Measurements from ENCODE around the gene PTPN5. TPM values are rescaled to one million over a fixed set of nuclear protein-coding genes. Genes with fewer than 3 reads are reported as not detected.

Gene PTPN5
- total RNA-seq, 1 experiment from 2014 or later = not detected

GRCh38 chr11:18766015-18766414 is 25.6 kb downstream of the PTPN5 start:
- intact Hi-C loops (cut with micrococcal nuclease; ENCODE audit: unreplicated experiment) (loop anchor here (10.0 kb wide), 1 partner anchor 231 kb away; no protein-coding TSS in a partner anchor), in situ Hi-C loops (cut with HindIII; ENCODE audit: low pct_unique_long_range_greater_than_20kb, low sequenced_read_pairs) (no loop called here)
- no peaks in the 10 kb centered on the region for H3K9me3 ChIP-seq (ENCODE audit: control insufficient read depth, insufficient read depth, low read depth, low read length)
- DNase-seq (ENCODE audit: low read depth, low spot score) (no peak), ATAC-seq (no peak)
- ChIA-PET POLR2A (interaction anchor here (0.6 kb wide), 1 partner anchor 475 kb away, joined by 3 read pairs; no protein-coding TSS in a partner anchor), CTCF (interaction anchor here (0.5 kb wide), 1 partner anchor 324 kb away, joined by 4 read pairs; no protein-coding TSS in a partner anchor)
- H3K36me3 ChIP-seq (ENCODE audit: control insufficient read depth, insufficient read depth, low read length) = no peaks in the 10 kb centered on the region
- TF ChIP-seq REST (IDR thresholded peaks at IDR 0.05; ENCODE audit: insufficient read depth in 1 of 2, low read depth in 2 of 2, low read length in 1 of 2) (no peak), SIN3A (IDR thresholded peaks at IDR 0.05; ENCODE audit: borderline replicate concordance, insufficient read depth, low read depth, low read length) (no peak), CTCF (IDR thresholded peaks at IDR 0.05) (no peak), POLR2AphosphoS5 (IDR thresholded peaks at IDR 0.05; ENCODE audit: low read depth, low read length) (no peak), TCF7L2 (IDR thresholded peaks at IDR 0.05; ENCODE audit: low read depth, low read length) (no peak)
- no peaks in the 10 kb centered on the region for H3K27me3 ChIP-seq (ENCODE audit: control insufficient read depth, insufficient read depth, low read length)
- H3K4me1 ChIP-seq (ENCODE audit: control insufficient read depth, insufficient read depth, low read length) = peaks cover 7% of the 10 kb centered on the region; the same call in 1 of the 2 replicates
- no peak overlapping the region for H3K27ac ChIP-seq (ENCODE audit: low read length)
- no peak overlapping the region for H3K4me3 ChIP-seq (ENCODE audit: low read depth in 2 of 2, low read length in 2 of 2)
- BruUV-seq (replicated peaks) = no TSS peak

GRCh38 chr11:18765554-18765953 is 26.0 kb downstream of the PTPN5 start:
- ChIA-PET POLR2A (interaction anchor here (0.6 kb wide), 1 partner anchor 476 kb away, joined by 3 read pairs; no protein-coding TSS in a partner anchor), CTCF (interaction anchor here (0.5 to 1.4 kb wide), 3 partner anchors 22 to 541 kb away, joined by 4 to 7 read pairs (median 7); no protein-coding TSS in a partner anchor)
- no peak overlapping the region for H3K4me3 ChIP-seq (ENCODE audit: low read depth in 2 of 2, low read length in 2 of 2)
- in situ Hi-C loops (cut with HindIII; ENCODE audit: low pct_unique_long_range_greater_than_20kb, low sequenced_read_pairs) (no loop called here), intact Hi-C loops (cut with micrococcal nuclease; ENCODE audit: unreplicated experiment) (loop anchor here (10.0 kb wide), 1 partner anchor 231 kb away; no protein-coding TSS in a partner anchor)
- H3K4me1 ChIP-seq (ENCODE audit: control insufficient read depth, insufficient read depth, low read length) = peaks cover 7% of the 10 kb centered on the region; the same call in 1 of the 2 replicates
- BruUV-seq (replicated peaks) = no TSS peak
- no peak for DNase-seq (ENCODE audit: low read depth, low spot score)
- H3K36me3 ChIP-seq (ENCODE audit: control insufficient read depth, insufficient read depth, low read length) = no peaks in the 10 kb centered on the region
- H3K27ac ChIP-seq (ENCODE audit: low read length) = no peak overlapping the region
- no peaks in the 10 kb centered on the region for H3K27me3 ChIP-seq (ENCODE audit: control insufficient read depth, insufficient read depth, low read length)
- no peak for ATAC-seq
- TF ChIP-seq REST (IDR thresholded peaks at IDR 0.05; ENCODE audit: insufficient read depth in 1 of 2, low read depth in 2 of 2, low read length in 1 of 2) (no peak), POLR2AphosphoS5 (IDR thresholded peaks at IDR 0.05; ENCODE audit: low read depth, low read length) (no peak), CTCF (IDR thresholded peaks at IDR 0.05) (no peak), SIN3A (IDR thresholded peaks at IDR 0.05; ENCODE audit: borderline replicate concordance, insufficient read depth, low read depth, low read length) (no peak), TCF7L2 (IDR thresholded peaks at IDR 0.05; ENCODE audit: low read depth, low read length) (no peak)
- no peaks in the 10 kb centered on the region for H3K9me3 ChIP-seq (ENCODE audit: control insufficient read depth, insufficient read depth, low read depth, low read length)
